Spleen (tissue), 7 donors: ENCODE results near the gene TSNAXIP1.

Experiments
- CTCF ChIP-seq, 11 experiments: fragments of 200-600 bp in 7 of 11; fragments of 450-650 bp in 4 of 11; sonication (generic) in 4 of 11; IDR thresholded peaks in 8 of 11; conservative IDR thresholded peaks in 3 of 11; 1 replicate in 7 of 11; 2 replicates in 4 of 11; pipeline versions ENCODE4 v1.4.0 to v1.8.0; 2016 to 2021; ENCODE audit warnings: antibody characterized with exemption in 11 of 11, inconsistent platforms in 4 of 11, mild to moderate bottlenecking in 1 of 11
- POLR2AphosphoS5 ChIP-seq, 3 donors: sonication (generic); formaldehyde crosslinking; IDR thresholded peaks; one replicate each; pipeline ENCODE4 v1.5.1; 2017; ENCODE audit warnings: antibody characterized with exemption in 3 of 3
- donor health status: DM: no; HTN: no; CAD: no; lungs with moderate emphysema.
- donor health status: DM: no; HTN: no; CAD: no.
- donor health status: DM: no; HTN: no; CAD: no.

GRCh38 chr16:67820608-67821259, 14.0 kb downstream of the TSNAXIP1 start:
- TF ChIP-seq CTCF (IDR thresholded peaks at IDR 0.05 in 8 of 11, conservative IDR thresholded peaks at IDR 0.05 in 3 of 11) (no peak), POLR2AphosphoS5 (IDR thresholded peaks at IDR 0.05) (no peak)
